Neuronal stem cell (in vitro differentiated cells): ENCODE measurements around the gene LRRIQ4.

Source experiments
- DNase-seq: peaks from one replicate; pipeline ENCODE4 v3.0.0-alpha.2; 2013; ENCODE audit warnings: low spot score
- H2AFZ ChIP-seq: one replicate; pipeline ENCODE4 v1.6.1; 2013; ENCODE audit warnings: mild to moderate bottlenecking, low read length, inconsistent platforms
- H2AK5ac ChIP-seq: 2 replicates; pipeline ENCODE4 v1.6.1; 2013; ENCODE audit warnings: low read depth, mild to moderate bottlenecking, inconsistent platforms, low read length, moderate library complexity, mixed read lengths
- H2BK120ac ChIP-seq: 2 replicates; pipeline ENCODE4 v1.6.1; 2013; ENCODE audit warnings: low read depth, mild to moderate bottlenecking, inconsistent platforms, low read length, moderate library complexity, mixed read lengths
- H2BK12ac ChIP-seq: one replicate; pipeline ENCODE4 v1.6.1; 2013; ENCODE audit warnings: low read length, inconsistent platforms
- H2BK15ac ChIP-seq: 2 replicates; pipeline ENCODE4 v1.6.1; 2013; ENCODE audit warnings: mild to moderate bottlenecking, low read length, inconsistent platforms, mixed read lengths
- H2BK5ac ChIP-seq: one replicate; pipeline ENCODE4 v1.6.1; 2013; ENCODE audit warnings: inconsistent platforms, mild to moderate bottlenecking, low read length, moderate library complexity
- H3K14ac ChIP-seq: one replicate; pipeline ENCODE4 v1.6.1; 2013; ENCODE audit warnings: low read length, inconsistent platforms
- H3K18ac ChIP-seq: 2 replicates; pipeline ENCODE4 v1.6.1; 2013; ENCODE audit warnings: low read length, inconsistent platforms
- H3K23ac ChIP-seq: 2 replicates; pipeline ENCODE4 v1.6.1; 2013; ENCODE audit warnings: low read depth, mild to moderate bottlenecking, mixed read lengths, low read length, inconsistent platforms; ENCODE audit not compliant: poor library complexity
- H3K27ac ChIP-seq: replicated peaks from 3 replicates; pipeline ENCODE4 v1.5.1; 2013; ENCODE audit warnings: low read length, inconsistent platforms
- H3K27me3 ChIP-seq, 3 experiments: 2 replicates each; pipeline ENCODE4 v1.6.1; 2013; ENCODE audit warnings: low read length in 3 of 3, mild to moderate bottlenecking in 2 of 3, inconsistent platforms in 1 of 3, low read depth in 1 of 3, mixed read lengths in 1 of 3, moderate library complexity in 1 of 3; ENCODE audit not compliant: control insufficient read depth in 3 of 3, insufficient read depth in 3 of 3
- H3K36me3 ChIP-seq, 2 donors: replicated peaks in 1 of 2; 2 replicates each; pipeline ENCODE4 v1.6.1; 2013; ENCODE audit warnings: low read length in 2 of 2; ENCODE audit not compliant: control insufficient read depth in 2 of 2, insufficient read depth in 2 of 2
- H3K4ac ChIP-seq: 2 replicates; pipeline ENCODE4 v1.6.1; 2013; ENCODE audit warnings: inconsistent platforms, mild to moderate bottlenecking, low read length, moderate library complexity
- H3K4me1 ChIP-seq, 2 donors: 1 replicate in 1 of 2; 2 replicates in 1 of 2; pipeline ENCODE4 v1.6.1; 2013; ENCODE audit warnings: low read length in 2 of 2, low read depth in 1 of 2; ENCODE audit not compliant: control insufficient read depth in 2 of 2, insufficient read depth in 1 of 2
- H3K4me2 ChIP-seq: one replicate; pipeline ENCODE4 v1.6.1; 2013; ENCODE audit warnings: mild to moderate bottlenecking, low read length, inconsistent platforms; ENCODE audit not compliant: insufficient read depth, poor library complexity, severe bottlenecking
- H3K4me3 ChIP-seq, 2 donors: 2 replicates each; pipeline ENCODE4 v1.5.1; 2013; ENCODE audit warnings: low read length in 2 of 2, mild to moderate bottlenecking in 2 of 2, inconsistent platforms in 1 of 2, moderate library complexity in 1 of 2
- H3K79me1 ChIP-seq: one replicate; pipeline ENCODE4 v1.6.1; 2013; ENCODE audit warnings: low read depth, mild to moderate bottlenecking, inconsistent platforms, low read length, moderate library complexity
- H3K9ac ChIP-seq: one replicate; pipeline ENCODE4 v1.6.1; 2013; ENCODE audit warnings: mild to moderate bottlenecking, low read depth, low read length, inconsistent platforms; ENCODE audit not compliant: poor library complexity
- H3K9me3 ChIP-seq, 2 donors: replicated peaks in 1 of 2; 2 replicates each; pipeline versions ENCODE3 to v1.6.1; 2013; ENCODE audit warnings: low read length in 2 of 2, mild to moderate bottlenecking in 2 of 2, inconsistent platforms in 1 of 2, low read depth in 1 of 2, mixed read lengths in 1 of 2, moderate library complexity in 1 of 2; ENCODE audit not compliant: control insufficient read depth in 2 of 2, insufficient read depth in 1 of 2
- H4K8ac ChIP-seq: one replicate; pipeline ENCODE4 v1.6.1; 2013; ENCODE audit warnings: low read depth, mild to moderate bottlenecking, inconsistent platforms, low read length, moderate library complexity
- H4K91ac ChIP-seq: one replicate; pipeline ENCODE4 v1.6.1; 2013; ENCODE audit warnings: low read length, low read depth, mild to moderate bottlenecking, inconsistent platforms; ENCODE audit not compliant: poor library complexity
- WGBS, 2 donors: extraction: QIAGEN DNeasy Blood & Tissue Kit; methylation state at CpG; one replicate each; pipeline ENCODE4 v1.1.7; 2013; ENCODE audit warnings: missing lambda C conversion rate in 2 of 2, mixed read lengths in 1 of 2; ENCODE audit not compliant: insufficient read length in 2 of 2, insufficient replicate concordance in 1 of 2; ENCODE audit errors: extremely low coverage in 2 of 2; 5-methylcytosine and 5-hydroxymethylcytosine counted together

The LRRIQ4 gene

DNA sequence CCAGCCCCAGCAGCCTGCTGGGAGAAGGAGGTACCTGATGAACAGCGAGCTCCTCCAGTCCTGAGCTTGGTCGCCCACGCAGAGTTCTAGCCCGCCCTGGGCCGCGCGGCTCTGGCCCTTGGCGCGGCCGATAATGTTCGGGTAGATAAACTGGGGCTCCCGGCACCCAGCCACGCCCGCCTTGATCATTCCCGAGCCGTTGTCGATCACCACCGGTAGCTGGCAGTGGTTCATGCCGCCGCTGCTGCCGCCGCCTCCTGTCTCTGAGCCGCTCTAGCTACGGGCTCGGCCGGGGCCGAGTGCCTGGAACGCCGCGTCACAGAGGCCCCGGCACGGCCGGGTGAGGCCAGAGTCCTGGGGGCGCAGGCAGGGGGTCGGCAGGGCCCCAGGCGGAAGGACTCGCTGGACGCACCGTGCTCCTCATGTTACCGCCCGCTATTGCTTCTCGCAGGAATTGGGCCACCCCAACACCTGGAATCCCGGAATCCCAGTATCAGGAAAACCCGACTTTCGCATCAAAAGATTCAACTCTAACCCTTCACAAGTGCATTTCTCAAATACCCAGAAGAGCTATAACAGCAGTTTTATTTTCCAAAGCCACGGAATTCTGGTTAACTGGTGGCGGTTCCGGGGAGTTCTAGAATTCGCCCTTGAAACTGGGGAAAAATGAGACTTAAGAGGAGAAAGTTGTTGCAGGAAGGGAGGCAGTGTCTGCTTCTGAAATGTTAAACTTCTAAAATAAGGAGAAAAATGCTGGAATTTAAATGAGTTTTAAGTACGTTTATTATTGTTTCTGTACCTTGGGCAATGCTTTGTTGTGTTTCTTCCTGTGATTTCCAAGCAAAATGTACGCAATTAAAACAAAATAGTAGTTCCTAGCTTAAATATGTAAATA is 43.1 kb upstream of the LRRIQ4 start, which contains the start of gene ACTRT3:
TSS of gene ACTRT3 (minus strand) at position 275 of the 895 bp plus-strand sequence. CDS start at position 234, 41 bp downstream.
- no peak within 1 kb of the TSS for H4K91ac ChIP-seq
- H3K9ac ChIP-seq = peak within 1 kb of the TSS; percentile 44
- peak within 1 kb of the TSS; percentile 80 for H3K18ac ChIP-seq
- peak within 1 kb of the TSS; percentile 73 for H3K23ac ChIP-seq
- H3K27ac ChIP-seq = peak within 1 kb of the TSS; percentile 73
- no peak within 1 kb of the TSS for H4K8ac ChIP-seq
- no peak within 1 kb of the TSS for H2AK5ac ChIP-seq
- no peaks in the 10 kb centered on the region for H3K9me3 ChIP-seq
- no CpG with 5 or more reads among the region's 51 CpGs for WGBS, 2 donors
- peak within 1 kb of the TSS; percentile 69 for H3K4me2 ChIP-seq
- peaks cover 2 to 6% of the 10 kb centered on the region in 2 donors for H3K4me1 ChIP-seq
- H3K14ac ChIP-seq = no peak within 1 kb of the TSS
- H3K4ac ChIP-seq = no peak within 1 kb of the TSS
- H2BK15ac ChIP-seq = no peak within 1 kb of the TSS
- peak within 1 kb of the TSS; percentile 90 for H2AFZ ChIP-seq
- no peak within 1 kb of the TSS for H2BK120ac ChIP-seq
- H3K36me3 ChIP-seq = peaks cover 2 to 5% of the 10 kb centered on the region in 2 donors
- peak within 1 kb of the TSS; percentile 21 to 81 for H3K4me3 ChIP-seq
- peaks cover 3% of the 10 kb centered on the region for H3K79me1 ChIP-seq
- peak; percentile 78 for DNase-seq
- H3K27me3 ChIP-seq = no peaks in the 10 kb centered on the region
- no peak within 1 kb of the TSS for H2BK5ac ChIP-seq
- H2BK12ac ChIP-seq = no peak within 1 kb of the TSS

DNA sequence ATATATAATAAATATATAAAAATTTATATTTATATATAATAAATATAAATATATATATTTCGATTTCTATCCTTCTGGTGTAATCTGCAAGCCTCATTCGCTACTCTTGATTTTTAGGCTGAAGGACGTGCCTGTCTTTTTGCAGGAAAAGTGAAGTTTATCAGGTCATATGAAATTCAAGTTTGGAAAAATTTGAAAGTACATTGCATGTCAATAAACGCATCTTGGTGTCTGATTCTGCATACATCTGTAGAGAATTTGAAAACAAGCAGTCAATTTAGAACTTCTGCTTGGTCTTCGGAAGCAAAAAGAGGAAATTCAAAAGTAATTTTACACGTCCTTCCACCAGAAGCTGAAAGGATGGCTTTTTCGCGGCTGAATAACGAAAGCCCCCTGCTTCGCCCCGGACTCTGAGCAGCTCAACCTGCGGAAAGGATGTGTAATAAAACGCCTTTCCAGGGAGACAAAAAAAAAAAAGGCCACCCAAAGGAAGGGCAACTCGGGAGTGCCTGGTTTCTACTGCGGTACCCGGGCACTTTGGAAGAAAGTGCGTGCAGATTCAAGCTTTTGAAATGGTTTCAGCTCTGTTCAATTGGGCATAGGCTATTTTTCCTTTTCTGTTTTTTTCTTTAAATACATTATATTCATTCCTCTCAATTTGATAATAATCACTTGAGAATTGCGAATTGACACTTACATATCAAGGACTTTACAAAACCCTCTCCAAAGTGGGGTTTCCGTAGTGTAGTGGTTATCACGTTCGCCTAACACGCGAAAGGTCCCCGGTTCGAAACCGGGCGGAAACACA is 41.0 kb upstream of the LRRIQ4 start:
- H2BK12ac ChIP-seq = no peak overlapping the region
- H3K9ac ChIP-seq = no peak overlapping the region
- no peak overlapping the region for H2AK5ac ChIP-seq
- no peak overlapping the region for H4K8ac ChIP-seq
- no peak overlapping the region for H3K4ac ChIP-seq
- peak; percentile 92 for DNase-seq
- no peak overlapping the region for H4K91ac ChIP-seq
- no peak overlapping the region for H3K14ac ChIP-seq
- peaks cover 3% of the 10 kb centered on the region for H3K79me1 ChIP-seq
- no peak overlapping the region for H3K23ac ChIP-seq
- no peaks in the 10 kb centered on the region for H3K27me3 ChIP-seq
- WGBS, 2 donors = no CpG with 5 or more reads among the region's 27 CpGs
- peaks cover 4 to 25% of the 10 kb centered on the region in 2 donors for H3K36me3 ChIP-seq
- H2BK5ac ChIP-seq = no peak overlapping the region
- no peak overlapping the region for H2BK120ac ChIP-seq
- H3K4me1 ChIP-seq = peaks cover 2 to 6% of the 10 kb centered on the region in 2 donors
- no peak overlapping the region for H3K18ac ChIP-seq
- peak overlapping the region; percentile 83 to 86 for H3K4me3 ChIP-seq
- H3K4me2 ChIP-seq = peak overlapping the region; percentile 48
- H3K9me3 ChIP-seq = no peaks in the 10 kb centered on the region
- no peak overlapping the region for H2BK15ac ChIP-seq
- H2AFZ ChIP-seq = peak overlapping the region; percentile 100
- peak overlapping the region; percentile 84 for H3K27ac ChIP-seq

DNA sequence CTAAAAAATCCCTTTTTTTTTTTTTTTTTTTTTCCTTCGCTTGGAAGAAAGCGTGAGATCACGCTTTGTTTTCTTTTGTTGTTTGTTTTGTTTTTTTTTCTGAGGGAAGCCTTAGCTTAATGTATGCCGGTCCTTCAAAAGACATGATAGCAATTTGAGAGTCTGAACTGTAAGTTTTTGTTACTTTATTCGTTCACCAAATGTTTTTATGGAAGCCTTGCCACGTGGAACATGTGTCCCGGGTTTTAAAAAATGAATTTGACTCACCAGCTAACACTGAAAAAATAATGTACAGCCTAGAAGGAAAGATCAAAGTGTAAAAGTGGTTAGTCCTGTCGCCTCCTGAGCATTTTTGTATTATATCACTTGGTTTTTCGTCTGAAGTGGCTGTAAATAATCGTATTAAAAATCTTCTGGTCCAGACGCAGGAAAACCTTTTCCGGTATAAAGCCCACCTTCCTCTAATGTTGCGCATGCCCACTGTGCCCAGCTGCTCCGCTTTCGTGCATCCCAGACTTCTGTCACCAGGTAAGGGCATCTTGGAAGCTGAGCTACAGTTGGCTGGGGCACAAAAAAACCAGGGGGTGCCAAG is 40.3 kb upstream of the LRRIQ4 start:
- Histone ChIP-seq H3K4me3 (peak overlapping the region; percentile 83 to 98), H2BK5ac (peak overlapping the region; percentile 94), H3K23ac (no peak overlapping the region), H3K18ac (peak overlapping the region; percentile 94), H3K27ac (peak overlapping the region; percentile 81), H3K4ac (no peak overlapping the region), H2BK15ac (peak overlapping the region; percentile 38), H3K14ac (no peak overlapping the region), H2AK5ac (no peak overlapping the region), H3K9ac (no peak overlapping the region), H2BK120ac (no peak overlapping the region), H3K27me3 (no peaks in the 10 kb centered on the region), H2BK12ac (no peak overlapping the region), H3K4me2 (peak overlapping the region; percentile 79), H3K36me3 (peaks cover 4 to 32% of the 10 kb centered on the region in 2 donors), H4K91ac (no peak overlapping the region), H3K79me1 (peaks cover 5% of the 10 kb centered on the region), H4K8ac (no peak overlapping the region), H3K9me3 (no peaks in the 10 kb centered on the region), H2AFZ (peak overlapping the region; percentile 100), H3K4me1 (peaks cover 2 to 6% of the 10 kb centered on the region in 2 donors)
- WGBS, 2 donors = no CpG with 5 or more reads among the region's 15 CpGs
- peak; percentile 75 for DNase-seq
